Measurements from ENCODE around the gene MRS2.

DNA sequence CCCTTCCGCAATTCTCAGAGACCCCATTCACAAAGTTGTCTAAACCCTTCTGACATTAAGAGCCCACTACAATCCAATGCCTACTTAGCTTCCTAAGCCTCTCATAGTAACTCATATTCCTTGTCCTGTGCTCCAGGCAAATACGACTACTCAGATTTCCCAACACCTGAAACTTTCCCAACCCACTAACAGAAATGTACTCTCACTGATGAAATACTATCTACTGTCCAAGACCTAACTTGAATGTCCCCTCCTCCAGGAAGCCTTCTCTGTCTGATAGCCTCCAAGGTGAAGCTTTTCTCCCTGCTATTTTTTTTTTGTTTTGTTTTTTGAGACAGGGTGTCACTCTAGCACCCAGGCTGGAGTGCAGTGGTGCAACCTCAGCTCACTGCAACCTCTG, 56.2 kb downstream of the MRS2 start:
- TF ChIP-seq, protein P1, sequence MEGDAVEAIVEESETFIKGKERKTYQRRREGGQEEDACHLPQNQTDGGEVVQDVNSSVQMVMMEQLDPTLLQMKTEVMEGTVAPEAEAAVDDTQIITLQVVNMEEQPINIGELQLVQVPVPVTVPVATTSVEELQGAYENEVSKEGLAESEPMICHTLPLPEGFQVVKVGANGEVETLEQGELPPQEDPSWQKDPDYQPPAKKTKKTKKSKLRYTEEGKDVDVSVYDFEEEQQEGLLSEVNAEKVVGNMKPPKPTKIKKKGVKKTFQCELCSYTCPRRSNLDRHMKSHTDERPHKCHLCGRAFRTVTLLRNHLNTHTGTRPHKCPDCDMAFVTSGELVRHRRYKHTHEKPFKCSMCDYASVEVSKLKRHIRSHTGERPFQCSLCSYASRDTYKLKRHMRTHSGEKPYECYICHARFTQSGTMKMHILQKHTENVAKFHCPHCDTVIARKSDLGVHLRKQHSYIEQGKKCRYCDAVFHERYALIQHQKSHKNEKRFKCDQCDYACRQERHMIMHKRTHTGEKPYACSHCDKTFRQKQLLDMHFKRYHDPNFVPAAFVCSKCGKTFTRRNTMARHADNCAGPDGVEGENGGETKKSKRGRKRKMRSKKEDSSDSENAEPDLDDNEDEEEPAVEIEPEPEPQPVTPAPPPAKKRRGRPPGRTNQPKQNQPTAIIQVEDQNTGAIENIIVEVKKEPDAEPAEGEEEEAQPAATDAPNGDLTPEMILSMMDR (IDR thresholded peaks at IDR 0.05), result no peak
- no peak for TF ChIP-seq EP300 (IDR thresholded peaks at IDR 0.05)
